Activated CD4-positive, CD25-positive, alpha-beta regulatory T cell treated with anti-CD3 and anti-CD28 coated beads, Interleukin-2, amount 50 U/mL, for 16 hours (primary cell): ENCODE data around the gene ZFPM1.
"Not testable (repeated sequence)": the region's sequence is repeated elsewhere in the genome, so short reads cannot be mapped to it uniquely, and the experiment has no call there.

Source experiments
- DNase-seq: peaks from one replicate; pipeline ENCODE4 v3.0.0-alpha.2; 2020; ENCODE audit warnings: low read depth, low spot score

The ZFPM1 gene

DNA sequence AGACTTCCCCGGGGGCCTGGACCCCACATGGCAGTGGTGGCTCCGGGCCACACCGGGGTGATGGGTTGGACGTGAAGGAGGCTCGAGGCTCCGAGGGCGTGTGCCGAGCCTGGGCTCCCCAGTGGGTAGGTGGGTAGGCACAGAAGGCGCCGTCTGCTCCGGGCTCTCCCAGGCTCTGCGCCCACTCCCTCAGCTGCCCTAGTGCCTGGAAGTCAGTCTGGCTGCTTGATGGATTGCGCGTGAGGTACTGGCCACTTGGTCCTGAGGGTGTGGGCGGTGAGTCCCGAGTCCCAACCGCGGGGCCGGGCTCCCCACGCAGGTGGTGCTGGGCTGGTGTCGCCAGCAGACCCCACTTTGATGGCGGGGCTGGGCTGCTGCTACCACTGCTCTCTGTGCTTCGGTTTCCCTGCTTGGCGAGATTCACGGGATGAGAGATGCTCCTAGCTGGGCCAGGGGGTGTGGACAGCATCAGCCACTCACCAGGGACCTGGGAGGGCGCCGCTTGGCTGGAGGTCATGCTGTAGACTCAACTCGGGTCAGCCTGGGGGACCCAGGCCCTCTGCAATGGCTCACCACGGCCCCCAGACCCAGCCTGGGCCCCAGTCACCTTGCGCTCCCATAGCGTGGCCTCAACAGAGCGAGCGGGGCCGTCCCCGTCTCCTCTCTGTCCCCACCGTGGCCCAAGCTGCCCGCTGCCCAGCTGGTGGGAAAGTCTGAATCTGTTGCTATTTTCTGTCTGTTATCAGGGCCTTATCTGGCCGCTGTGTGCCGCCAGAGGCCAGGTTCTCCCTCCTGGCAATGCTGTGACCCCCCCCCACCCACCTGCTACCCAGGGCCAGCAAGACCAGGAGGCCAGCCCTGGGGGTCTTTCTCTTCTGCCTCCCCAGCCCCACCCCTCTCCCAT, 26.1 kb downstream of the ZFPM1 start:
- DNase-seq, result no peak

GRCh38 chr16:88479793-88480760, 27.0 kb downstream of the ZFPM1 start:
- DNase-seq, result no peak

- DNase-seq, result no peak
Measured at GRCh38 chr16:88480829-88481228, 27.7 kb downstream of the ZFPM1 start.

DNA sequence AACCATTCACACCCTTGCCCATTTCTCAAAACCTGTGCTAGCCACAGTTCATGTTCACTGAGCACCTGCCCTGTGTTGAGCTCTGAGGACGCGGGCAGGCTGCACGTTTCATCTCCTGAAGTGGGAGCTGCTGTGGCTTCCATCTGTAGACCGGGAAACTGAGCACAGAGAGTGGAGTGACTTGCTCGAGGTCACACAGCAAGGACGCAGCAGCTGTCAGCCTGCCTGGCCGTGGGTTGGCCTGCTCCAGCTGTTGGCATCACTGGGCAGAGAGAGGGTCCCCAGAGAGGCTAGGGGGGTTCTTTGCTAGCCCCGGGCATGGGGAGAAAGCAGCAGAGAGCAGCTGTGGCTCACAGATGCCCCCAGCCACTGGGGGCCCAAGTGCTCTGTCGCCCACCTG, 28.8 kb downstream of the ZFPM1 start:
- no peak for DNase-seq

GRCh38 chr16:88482630-88483391, 29.7 kb downstream of the ZFPM1 start:
- DNase-seq, result no peak

- DNase-seq, result no peak
Measured at GRCh38 chr16:88483392-88483641, 30.2 kb downstream of the ZFPM1 start.

GRCh38 chr16:88484505-88485365, 31.7 kb downstream of the ZFPM1 start:
- no peak for DNase-seq

- not testable (repeated sequence) for DNase-seq
Measured at GRCh38 chr16:88485366-88485741, 32.3 kb downstream of the ZFPM1 start.

- no peak for DNase-seq
Measured at GRCh38 chr16:88486398-88487123, 33.5 kb downstream of the ZFPM1 start.

DNA sequence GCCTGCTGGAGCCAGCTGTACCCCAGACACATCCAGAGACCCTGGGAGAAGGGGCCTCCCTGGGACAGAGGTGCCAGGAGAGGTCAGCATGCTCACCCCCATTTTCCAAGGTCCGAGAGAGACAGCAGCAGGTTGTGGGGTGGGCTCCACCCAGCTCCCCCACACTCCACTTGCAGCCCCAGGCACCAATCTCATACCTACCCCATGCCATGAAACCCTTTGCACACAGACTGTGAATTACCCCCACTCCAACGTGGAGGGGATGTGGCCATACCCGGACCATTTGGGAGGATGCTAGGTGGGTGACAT, 34.0 kb downstream of the ZFPM1 start:
- no peak for DNase-seq

- no peak for DNase-seq
Measured at GRCh38 chr16:88487920-88488851, 35.1 kb downstream of the ZFPM1 start.

- no peak for DNase-seq
Measured at GRCh38 chr16:88489163-88489741, 36.2 kb downstream of the ZFPM1 start.

- DNase-seq, result no peak
Measured at GRCh38 chr16:88491001-88491559, 38.0 kb downstream of the ZFPM1 start.

DNA sequence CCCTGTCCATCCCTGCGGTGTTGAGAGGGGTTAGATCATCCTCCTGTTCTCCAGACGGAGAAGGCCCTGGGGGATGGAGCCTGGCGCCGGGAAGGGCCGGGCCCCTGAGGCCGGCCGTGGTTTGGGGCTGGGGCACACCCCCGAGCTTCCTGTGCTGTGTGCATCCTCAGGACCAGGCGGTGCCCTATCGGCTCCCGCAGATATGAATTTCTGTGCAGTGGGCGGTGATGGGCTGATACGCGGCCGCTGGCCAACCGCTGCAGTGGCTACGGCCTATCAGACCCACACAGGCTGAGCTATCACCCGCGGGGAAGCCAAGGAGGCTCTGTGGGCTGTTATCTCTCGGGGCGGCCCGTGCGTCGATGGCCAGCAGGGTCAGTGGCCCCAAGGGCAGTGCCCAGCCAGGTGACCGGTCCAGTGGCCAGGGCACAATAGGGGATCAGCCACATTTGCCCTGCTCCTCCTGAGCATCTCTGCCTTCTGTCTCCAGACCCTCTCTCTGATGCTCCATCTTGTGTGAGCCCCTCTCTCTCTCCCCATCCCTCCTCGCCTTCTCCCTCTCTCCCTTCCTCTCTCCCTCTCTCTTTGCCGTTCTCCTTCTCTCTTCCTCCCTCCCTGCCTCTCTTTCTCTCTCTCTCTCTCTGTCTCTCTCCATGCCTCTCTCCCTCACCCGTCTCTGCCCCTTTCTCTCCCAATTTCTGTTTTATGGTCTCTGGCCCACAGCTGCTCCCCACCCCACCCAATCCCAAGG, 38.7 kb downstream of the ZFPM1 start:
- no peak for DNase-seq

DNA sequence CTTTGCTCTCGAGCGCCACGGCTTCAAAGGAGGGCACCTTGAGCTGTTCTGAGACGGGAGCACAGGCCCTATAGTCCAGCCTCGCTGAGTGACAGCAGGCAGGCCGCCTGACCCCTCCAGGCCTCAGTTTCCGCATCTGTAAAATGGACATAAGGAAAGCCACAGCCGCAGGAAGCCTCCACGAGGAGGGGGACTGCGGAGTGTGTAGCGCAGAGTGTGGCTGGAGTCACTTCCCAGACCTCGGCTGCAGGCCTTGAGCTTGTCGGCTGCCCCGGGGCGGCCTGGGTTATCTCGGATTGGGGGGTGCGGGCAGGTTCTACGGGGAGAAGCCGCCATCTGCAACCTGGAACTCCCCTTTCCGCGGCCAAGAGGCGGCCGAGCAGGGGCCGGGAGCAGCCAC, 40.8 kb downstream of the ZFPM1 start:
- DNase-seq, result no peak

GRCh38 chr16:88494335-88495154, 41.5 kb downstream of the ZFPM1 start:
- DNase-seq, result no peak

- DNase-seq, result no peak
Measured at GRCh38 chr16:88495268-88495772, 42.2 kb downstream of the ZFPM1 start.
